ENCODE measurements around the gene FHAD1.

DNA sequence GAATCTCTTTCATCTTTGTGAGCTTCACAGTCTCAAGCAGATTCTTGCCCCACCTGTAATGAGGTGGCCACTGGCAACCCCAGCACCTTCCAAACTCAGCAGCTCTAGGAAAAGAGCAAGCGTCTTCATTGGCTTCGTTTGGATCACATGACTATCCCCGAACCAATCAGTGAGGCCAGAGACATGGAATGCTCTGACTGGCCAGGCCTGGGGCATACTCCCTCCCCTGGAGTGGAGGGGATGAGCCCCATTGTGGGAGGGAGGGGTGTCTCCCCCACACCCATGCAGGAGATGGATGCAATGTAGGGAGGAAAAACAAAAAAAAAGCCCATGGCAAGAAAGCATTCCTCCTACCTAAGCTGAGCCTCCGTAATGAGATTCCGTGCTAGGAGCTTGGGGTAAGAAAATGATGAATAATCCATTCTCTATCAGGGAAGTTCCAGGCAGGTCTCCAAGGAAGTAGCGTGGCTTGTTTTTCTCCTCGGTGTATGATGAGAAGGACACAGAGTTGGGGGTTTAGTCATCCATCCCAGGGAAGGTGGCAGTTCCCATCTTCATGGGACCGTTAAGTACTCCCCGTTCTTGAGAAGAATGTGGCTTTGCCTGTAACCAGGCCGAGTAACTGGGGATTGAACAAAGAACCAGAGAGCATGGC lies 32.7 kb downstream of the FHAD1 start:
- TF ChIP-seq, protein P1, sequence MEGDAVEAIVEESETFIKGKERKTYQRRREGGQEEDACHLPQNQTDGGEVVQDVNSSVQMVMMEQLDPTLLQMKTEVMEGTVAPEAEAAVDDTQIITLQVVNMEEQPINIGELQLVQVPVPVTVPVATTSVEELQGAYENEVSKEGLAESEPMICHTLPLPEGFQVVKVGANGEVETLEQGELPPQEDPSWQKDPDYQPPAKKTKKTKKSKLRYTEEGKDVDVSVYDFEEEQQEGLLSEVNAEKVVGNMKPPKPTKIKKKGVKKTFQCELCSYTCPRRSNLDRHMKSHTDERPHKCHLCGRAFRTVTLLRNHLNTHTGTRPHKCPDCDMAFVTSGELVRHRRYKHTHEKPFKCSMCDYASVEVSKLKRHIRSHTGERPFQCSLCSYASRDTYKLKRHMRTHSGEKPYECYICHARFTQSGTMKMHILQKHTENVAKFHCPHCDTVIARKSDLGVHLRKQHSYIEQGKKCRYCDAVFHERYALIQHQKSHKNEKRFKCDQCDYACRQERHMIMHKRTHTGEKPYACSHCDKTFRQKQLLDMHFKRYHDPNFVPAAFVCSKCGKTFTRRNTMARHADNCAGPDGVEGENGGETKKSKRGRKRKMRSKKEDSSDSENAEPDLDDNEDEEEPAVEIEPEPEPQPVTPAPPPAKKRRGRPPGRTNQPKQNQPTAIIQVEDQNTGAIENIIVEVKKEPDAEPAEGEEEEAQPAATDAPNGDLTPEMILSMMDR (IDR thresholded peaks at IDR 0.05) = no peak
- no peak for TF ChIP-seq POLR2A (IDR thresholded peaks at IDR 0.05)
